HG03064 (cell line): Measurements from ENCODE around the gene PUSL1.
A peak's percentile ranks its signal among the peaks of the same experiment; 100 is the strongest.

Experiments
- ATAC-seq: cut with Tn5 transposase; IDR thresholded peaks from one replicate; pipeline ENCODE4 v1.9.1; 2021; ENCODE audit warnings: low read depth; ENCODE audit not compliant: unreplicated experiment

Gene PUSL1, protein sequence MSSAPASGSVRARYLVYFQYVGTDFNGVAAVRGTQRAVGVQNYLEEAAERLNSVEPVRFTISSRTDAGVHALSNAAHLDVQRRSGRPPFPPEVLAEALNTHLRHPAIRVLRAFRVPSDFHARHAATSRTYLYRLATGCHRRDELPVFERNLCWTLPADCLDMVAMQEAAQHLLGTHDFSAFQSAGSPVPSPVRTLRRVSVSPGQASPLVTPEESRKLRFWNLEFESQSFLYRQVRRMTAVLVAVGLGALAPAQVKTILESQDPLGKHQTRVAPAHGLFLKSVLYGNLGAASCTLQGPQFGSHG

DNA sequence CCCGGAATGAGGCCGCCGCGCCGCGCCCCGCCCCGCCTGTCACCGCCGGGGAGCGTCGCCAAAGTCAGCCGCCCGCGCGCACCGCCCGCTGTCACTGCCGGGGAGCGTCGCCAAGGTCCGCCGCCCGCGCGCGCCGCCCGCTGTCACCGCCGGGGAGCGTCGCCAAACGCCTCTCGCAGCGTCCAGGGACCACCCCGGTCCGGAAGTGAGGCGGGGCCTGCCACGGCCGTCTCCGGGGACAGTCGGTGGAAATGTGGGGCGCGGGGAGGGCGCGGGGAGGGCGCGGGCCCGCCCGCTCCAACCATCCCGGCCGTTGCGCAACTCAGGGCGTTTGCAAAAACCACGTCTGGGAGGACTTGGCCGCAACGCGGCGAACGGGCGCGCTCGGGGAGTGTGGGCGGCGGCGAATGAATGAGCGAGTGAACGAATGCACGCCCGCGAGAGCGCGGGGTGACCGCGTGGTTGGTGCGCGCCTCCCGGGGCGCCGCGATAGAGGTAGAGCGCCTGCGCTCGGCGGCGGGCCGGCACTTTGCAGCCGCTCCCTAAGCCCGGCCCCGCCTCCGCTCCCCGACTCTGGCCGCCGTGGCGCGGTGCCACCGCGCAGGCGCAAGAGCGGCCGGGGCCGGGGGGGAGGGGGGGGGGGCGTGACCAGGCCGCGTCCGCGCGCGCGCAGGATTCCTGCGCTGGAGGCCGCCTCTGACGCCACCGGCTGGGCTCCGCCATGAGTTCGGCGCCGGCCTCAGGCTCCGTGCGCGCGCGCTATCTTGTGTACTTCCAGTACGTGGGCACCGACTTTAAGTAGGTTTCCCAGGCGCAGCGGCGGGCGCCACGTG is at the start of gene PUSL1, which contains the start of gene ACAP3:
Gene PUSL1, plus strand, starts transcription at position 675 of the 833 bp plus-strand sequence. Its CDS starts 47 bp downstream, at position 722.
Gene ACAP3, minus strand, starts transcription at position 8 of the 833 bp plus-strand sequence. CDS start 115 bp downstream, outside the sequence.
- ATAC-seq: peak; percentile 42

DNA sequence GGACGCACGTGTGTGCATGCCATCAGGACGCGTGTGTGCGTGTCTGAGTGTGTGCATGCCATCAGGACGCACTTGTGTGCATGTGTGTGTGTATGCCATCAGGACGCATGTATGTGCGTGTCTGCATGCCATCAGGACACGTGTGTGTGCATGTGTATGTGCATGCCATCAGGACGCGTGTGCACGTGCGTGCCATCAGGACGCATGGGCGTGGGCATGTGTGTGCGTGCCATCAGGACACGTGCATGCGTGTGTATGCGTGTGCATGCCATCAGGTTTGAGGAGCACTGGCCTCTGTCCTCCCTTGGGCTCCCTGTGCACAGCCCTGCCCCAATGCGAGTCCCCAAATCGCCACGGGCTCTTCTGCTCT is 49.3 kb upstream of the PUSL1 start:
- no peak for ATAC-seq

DNA sequence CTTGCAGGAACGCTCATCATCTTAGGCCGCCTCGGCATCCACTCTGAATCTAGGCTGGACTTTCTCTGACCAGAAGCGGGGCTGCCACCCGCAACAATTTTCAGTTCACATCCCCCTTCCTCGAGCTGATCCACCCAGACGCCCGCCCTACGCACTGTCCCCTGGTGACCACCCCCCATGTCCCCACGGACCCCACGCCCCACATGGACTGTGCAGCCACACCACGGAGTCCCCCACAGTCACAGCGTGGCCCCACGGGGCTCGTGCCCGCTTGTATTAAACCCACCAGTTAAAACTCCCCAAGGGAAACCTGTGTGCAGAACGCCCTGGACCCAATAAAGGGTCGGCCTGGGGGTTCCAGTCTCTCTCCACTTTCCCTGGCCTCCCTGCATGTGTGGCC is 48.9 kb upstream of the PUSL1 start:
- ATAC-seq: no peak

DNA sequence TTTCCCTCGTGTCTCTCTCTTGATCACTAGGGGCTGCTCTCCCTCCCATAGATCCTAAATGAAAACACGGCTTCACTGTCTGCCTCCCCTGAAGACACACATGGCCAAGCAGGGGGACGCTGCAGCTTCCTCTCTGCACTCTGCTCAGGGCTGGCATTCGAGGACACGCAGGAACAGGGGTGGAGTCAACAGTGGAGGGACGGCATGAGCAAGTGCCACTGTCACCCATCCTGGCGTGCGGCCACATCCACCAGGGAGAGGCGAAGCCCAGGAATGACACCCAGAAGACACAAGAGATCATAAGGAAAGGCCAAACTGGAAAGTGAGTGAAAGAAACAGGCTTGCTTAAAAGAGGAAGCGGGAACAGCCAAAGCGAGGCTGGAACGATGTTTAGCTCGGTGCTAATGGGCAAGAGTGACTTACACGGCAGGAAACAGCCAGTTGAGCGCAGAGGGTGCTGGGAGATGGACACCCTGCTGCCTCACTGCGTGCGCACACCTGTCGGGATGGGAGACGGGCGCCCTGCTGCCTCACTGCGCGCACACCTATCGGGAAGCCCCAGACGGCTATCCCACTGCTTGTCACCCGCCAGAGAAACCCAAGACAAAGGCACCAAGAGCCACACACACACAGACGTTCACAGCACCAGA is 48.3 kb upstream of the PUSL1 start:
- no peak for ATAC-seq

DNA sequence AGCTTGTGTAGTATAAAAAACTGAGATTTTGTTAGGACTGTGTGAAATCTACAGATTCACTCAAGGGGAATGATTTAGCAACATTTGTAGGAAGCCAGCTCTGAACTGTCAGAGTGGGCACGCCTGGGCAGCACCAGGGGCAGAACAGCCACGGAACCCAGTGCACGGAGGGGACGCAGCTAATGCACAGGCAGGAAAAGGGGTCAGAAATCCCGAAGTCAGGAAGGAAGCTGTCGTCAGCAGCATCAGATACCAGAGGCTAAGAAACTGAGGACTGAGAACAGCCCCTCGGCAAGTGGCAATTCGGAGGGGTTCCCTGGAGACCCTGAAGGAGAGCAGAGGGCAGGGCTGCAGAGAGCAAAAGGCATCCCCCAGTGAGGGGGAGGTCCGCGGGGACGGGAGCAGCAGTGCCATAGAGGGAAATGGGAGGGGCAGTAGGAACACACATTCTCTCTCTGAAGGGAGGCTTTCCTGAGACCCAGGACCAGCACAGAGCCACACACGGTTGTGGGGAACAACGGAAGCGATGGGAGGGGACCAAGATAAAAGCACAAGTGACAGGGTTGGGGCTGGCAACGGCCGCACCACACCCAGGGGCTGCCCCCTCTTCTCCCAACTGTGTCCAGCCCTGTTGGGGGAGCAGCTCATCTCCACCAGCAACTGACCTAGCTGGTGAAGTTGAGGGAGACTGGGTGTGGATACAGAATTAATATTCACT is 47.4 kb upstream of the PUSL1 start:
- no peak for ATAC-seq

DNA sequence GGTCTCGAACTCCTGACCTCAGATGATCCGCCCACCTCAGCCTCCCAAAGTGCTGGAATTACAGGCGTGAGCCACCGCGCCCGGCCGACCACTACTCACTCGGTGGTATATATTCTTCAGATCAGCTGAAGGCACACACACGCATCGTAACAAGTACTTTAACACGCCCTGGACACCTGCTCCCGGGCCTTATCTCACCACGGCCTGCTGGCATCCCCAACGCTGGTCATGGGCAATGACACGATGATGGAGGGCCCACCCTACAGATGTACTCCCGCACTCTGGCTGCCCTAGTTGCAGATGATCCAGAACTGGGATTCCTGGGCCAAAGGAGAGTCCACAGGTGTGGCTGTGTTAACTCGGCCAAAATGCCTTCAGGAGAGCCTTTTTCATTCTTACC is 46.3 kb upstream of the PUSL1 start:
- ATAC-seq: no peak

DNA sequence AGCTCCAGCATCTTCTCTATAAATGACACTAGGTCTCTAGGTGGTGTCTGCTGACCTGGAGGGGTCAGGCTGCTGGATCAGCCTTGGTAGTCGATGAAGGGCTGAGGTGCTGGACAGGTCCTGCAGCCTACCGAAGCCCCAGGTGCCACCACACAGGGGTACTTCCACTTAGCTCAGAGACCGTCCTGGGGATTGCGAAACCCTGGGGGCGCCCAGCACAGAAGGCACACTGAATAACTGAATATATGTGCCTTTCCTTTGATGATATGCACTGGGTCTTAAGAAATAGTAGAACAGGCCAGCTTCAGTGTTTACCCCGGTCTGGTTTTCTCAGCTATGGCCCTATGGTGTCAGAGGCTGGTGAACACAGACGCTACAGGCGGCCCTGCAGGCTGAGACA is 45.6 kb upstream of the PUSL1 start:
- ATAC-seq: no peak

DNA sequence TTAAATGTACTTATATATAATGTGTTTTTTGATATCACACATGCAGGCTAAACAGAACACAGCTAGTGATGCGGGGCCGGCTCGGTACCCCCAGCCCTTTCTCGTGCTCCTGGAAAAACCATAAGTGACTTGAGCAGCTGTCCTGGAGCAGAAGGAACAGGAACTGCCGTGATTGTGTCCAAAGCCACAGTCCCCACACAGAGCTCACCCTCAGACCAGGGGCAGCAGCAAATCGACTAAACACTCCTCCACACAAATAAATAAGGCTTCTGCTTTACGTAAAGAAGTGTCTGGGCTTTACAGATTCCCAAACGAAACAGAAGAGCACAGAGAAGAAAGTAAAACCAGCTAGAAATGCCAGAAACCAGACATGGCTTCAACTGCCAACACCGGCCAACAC is 44.4 kb upstream of the PUSL1 start:
- no peak for ATAC-seq

DNA sequence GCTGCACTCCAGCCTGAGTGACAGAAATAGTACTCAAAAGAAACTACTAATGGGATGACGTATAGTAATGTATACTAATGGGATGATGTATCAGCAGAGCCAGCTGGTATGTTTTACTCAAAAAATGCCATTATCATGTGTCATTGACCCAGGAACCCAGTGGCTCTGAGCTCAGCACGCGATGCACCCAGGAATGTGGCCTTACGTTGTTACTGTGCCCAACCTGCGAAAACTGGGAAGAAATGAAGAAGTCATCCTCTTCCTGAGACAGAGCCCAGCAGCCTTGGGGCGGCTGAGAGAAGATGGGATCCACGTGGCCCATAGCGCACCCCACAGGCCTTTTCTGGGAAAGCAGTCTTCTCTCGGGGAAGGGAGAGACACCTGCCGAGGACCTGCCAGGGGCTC is 43.5 kb upstream of the PUSL1 start:
- no peak for ATAC-seq

DNA sequence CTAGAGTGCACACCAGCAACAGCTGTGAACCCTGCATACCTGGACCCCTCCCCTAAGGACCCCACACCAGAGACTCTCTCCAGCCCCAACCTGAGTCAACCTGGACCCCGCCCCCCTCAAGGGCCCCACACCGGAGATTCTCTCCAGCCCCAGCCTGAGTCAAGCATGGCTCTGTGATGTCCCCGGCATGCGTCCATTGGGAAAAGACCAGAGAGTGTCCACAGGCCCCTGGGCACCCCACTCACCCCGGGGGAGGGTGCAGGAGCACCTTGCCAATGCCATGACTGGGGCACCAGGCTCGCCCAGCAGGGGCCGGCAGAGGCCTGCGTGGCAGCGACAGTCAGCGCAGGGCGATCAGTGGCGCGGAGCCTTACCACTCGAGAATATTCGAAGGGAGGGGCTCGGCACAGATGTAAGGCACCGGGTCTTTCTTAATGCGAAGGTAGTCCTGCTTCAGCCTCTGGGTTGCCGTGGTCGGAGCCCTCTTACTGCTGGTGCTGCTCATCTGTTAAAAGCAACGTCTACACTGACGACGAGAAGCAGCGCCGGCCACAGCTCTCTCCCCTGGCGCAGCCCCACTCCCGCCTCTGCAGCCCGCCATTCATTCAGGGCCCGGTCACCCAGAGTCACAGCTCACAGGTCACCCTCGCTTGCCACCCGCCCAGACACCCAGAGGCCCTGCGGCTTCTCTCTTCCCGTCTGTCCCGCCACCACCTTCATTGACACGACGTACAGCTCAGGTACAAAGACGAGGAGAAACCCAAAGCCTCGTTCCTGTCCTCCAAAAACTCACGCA is 40.7 kb upstream of the PUSL1 start:
- no peak for ATAC-seq

DNA sequence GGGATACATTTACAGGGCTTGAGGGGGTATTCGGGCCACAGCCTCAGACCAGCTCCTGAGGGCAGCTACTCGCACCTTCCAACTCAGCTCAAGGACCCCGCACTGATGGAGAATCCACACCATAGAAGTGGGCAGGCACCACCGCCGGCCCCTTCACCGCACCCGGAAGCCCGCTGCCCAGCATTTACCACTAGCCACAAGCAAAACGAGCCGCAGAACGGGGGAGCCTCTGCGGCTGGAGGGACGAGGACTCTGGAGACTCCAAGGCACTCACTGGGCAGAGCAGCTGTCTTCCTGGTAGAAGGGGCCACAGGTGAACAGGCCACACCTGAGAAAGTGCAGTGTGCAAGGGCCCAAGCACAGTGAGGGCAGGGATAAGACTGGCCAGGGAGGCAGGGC is 40.1 kb upstream of the PUSL1 start:
- ATAC-seq: no peak

DNA sequence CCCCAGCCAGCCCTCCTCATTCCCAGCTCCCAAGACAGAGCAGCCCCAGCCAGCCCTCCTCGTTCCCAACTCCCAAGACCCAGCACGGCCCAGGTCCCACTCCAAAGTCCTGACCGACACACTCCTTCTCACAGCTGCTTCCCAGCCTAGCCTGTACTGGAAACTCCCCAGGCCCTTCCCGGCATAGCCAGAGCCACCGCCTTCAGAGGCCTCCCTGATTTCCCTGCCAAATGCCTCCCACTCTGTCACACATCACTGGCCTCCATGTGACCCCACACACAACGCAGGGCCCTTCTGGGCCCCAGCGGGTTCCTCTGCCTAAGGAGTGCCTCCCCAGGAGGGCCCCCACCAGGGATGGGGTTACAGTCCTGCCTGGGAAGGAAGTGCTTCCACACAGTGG is 37.6 kb upstream of the PUSL1 start:
- ATAC-seq: no peak

DNA sequence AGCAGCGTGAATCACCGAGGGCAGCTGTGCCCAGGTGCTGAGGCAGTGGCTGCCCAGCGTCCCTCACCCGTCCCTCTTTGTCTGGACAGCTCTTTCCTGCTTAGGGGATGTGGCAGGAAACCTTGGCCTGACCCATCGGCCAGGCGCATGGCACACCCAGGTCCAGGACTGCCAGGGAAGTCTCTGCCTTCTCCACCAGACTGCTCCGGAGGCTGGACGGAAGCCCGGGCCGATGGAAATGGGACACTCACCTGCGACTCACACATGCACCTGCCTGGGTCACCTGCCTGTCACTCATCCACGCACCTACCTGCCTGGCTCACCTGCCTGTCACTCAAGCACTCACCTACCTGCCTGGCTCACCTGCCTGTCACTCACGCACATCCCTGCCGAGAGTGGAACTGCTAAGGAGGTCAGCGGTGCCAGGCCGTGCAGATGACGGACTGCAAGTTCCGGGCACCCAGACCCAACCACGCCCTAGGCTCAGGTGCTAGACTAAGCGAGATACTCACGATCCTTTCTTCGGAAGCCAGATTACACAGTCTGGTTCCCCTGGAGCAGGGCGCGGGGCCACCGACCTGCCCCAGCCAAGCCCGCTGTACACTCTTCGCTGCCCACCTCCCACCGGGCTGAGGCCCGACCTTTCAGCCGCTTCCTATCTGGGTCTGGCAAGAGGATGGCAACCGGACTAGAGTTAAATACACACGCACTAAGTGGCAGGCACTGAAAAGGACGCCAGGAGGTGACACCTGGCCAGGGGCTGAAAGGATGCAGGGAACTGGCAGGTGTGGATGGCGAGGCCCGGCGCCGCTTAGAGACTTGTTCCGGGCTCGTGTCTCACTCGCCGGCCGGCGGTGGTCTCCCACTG is 35.8 kb upstream of the PUSL1 start:
- ATAC-seq: no peak

DNA sequence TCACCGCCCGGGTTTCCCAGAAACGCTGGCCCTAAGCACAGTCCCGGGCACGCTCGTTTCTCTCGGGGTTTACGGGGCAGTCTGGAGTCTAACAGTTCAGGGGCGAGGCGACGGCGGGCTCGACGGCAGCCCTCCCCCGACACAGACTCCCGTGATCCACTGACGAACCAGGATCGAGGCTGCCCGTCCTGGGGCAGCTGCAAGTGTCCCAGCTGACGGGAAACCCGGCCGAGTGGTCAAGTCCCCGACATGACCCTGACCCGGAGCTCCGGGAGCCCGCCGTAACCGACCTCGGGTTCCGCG is 35.2 kb upstream of the PUSL1 start:
- peak; percentile 13 for ATAC-seq

DNA sequence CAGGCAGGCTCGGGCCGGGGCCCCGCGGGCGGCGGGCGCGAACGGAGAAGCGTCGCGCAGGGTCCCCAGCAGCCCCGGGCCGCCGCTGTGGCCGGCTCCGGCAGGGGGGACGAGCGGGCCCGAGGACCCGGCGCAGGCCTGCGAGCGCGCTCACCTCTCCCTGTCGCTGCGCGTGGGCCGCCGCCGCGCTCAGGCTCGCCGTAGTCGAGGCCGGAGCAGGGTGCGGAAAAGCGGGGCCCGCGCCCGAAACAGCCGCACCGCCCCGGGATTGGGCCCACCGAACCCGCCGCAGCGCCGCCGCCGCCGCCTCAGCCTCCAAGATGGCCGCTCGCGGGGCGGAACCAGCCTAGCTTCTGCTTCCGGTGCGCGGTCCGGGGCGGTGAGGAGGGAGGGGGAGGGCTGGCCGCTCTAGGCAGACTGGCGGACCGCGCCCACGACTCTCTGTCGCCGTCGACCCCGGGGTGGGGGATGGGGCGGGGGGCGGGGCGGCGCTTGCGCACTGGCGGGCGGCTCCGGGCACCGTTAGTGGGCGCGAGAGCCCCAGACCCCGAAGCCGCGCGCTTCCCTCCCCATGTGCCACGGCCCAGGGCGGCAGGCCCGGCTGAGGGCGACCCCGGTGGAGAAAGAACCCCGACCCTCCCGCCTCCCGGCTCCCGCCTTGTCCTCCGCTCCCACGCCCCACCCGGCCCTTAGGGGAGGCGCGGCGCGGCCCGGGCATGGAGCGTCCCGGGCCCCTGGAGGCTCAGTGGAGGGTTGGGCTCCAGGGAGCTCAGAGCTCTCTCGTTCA is 34.7 kb upstream of the PUSL1 start, which contains the start of gene UBE2J2:
Gene UBE2J2, minus strand, starts transcription at position 343 of the 787 bp plus-strand sequence. CDS start 5,862 bp downstream, outside the sequence.
- peak; percentile 85 for ATAC-seq

DNA sequence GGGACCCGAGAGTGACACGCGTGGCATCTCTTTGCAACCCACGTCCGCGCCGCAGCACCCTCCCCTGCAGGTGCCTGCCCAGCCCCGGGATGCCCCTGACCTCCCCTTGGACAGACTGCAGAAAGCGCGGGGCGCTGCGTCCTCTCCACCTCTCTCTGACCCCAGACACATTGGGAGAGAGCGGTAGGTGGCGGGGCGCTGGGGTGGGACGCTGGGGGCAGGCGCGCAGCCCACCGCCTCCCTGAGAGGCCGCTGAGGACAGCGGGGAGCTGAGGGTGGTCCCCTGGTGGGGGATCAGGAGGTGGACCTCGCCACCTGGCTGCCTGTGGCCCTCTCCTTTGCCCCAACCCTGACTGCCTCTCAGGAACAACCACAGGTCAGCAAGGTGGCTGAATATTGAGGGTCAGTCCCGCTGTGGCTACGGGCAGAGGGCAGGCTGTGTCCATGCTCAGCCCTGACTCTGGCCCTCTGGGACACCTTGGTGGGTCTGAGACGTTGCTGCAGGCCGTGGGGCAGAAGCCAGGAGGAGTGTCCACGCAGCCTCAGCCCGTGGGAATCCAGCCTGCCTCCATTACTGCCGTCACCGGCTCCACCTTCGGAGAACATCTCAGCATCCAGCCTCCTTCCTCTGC is 34.0 kb upstream of the PUSL1 start:
- no peak for ATAC-seq

DNA sequence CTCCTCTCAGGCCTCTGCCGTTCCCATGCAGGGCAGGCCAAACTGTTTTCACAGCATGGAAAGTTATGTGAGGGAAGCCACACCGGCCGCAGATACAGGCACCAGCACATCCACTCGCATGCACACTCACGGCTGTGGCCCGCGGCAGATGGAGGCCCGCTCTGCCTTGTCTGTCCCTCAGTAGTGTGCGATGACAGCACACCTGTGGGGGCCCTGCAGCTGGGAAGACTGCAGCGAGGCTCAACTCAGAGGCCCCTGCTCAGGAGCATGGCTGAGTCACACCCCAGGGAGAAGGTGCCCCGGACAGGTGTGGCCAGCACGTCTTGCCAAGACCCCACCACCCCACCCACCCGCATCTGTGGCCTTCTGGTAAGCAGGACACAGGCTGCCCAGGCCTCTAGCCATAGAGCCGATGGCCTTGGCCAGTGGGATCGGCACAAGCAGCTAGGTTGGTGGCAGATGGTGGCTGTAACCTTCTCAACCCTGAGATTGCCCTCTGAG is 33.4 kb upstream of the PUSL1 start:
- no peak for ATAC-seq

DNA sequence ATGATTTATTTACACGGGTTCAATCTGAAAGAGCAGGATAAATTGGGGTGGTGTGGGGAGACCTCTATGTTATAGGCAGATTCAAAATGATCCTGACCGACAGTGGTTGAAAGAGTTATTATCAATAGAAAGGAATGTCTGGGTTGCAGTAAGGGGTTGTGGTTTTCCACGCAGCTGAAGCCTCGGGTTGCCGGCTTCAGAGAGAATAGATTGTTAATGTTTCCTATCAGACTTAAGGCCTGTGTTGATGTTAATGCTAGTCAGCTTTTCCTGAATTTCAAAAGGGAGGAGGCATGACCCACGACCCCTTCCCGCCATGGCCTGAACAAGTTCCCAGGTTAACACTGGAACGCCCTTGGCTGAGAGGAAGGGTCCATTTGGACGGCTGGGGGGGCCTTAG is 32.6 kb upstream of the PUSL1 start:
- ATAC-seq: no peak
